GM18909 (cell line): ENCODE data around the gene ING3.
"Not testable (repeated sequence)": the region's sequence is repeated elsewhere in the genome, so short reads cannot be mapped to it uniquely, and the experiment has no call there.

Source experiments
- ATAC-seq: cut with Tn5 transposase; IDR thresholded peaks from one replicate; pipeline ENCODE4 v1.9.1; 2021; ENCODE audit warnings: mild to moderate bottlenecking; ENCODE audit not compliant: unreplicated experiment, poor library complexity

Gene ING3

GRCh38 chr7:121000081-121000983 lies 49.8 kb downstream of the ING3 start:
- no peak for ATAC-seq

GRCh38 chr7:121001234-121001906 lies 50.8 kb downstream of the ING3 start:
- ATAC-seq = no peak

GRCh38 chr7:121002048-121002756 lies 51.6 kb downstream of the ING3 start:
- no peak for ATAC-seq

- ATAC-seq = no peak
These were observed 52.2 kb downstream of the ING3 start for GRCh38 chr7:121002757-121003200.

- ATAC-seq = no peak
These were observed 53.6 kb downstream of the ING3 start for GRCh38 chr7:121003986-121004685.

GRCh38 chr7:121005058-121005457 lies 54.5 kb downstream of the ING3 start:
- not testable (repeated sequence) for ATAC-seq

GRCh38 chr7:121005996-121006584 lies 55.5 kb downstream of the ING3 start:
- no peak for ATAC-seq

- ATAC-seq = no peak
These were observed 56.2 kb downstream of the ING3 start for GRCh38 chr7:121006711-121007315.

GRCh38 chr7:121008816-121009215 lies 58.2 kb downstream of the ING3 start:
- ATAC-seq = no peak

GRCh38 chr7:121011401-121011800 lies 60.8 kb downstream of the ING3 start:
- no peak for ATAC-seq

GRCh38 chr7:121012170-121012874 lies 61.7 kb downstream of the ING3 start:
- no peak for ATAC-seq

GRCh38 chr7:121012919-121013318 lies 62.3 kb downstream of the ING3 start:
- ATAC-seq = no peak

GRCh38 chr7:121015560-121015959 lies 65.0 kb downstream of the ING3 start:
- ATAC-seq = no peak

- no peak for ATAC-seq
These were observed 66.4 kb downstream of the ING3 start for GRCh38 chr7:121016966-121017365.

GRCh38 chr7:121017586-121017985 lies 67.0 kb downstream of the ING3 start:
- ATAC-seq = no peak

GRCh38 chr7:121019018-121019417 lies 68.4 kb downstream of the ING3 start:
- ATAC-seq = no peak

GRCh38 chr7:121020249-121020988 lies 69.8 kb downstream of the ING3 start:
- no peak for ATAC-seq
